Tibial nerve (tissue), 4 donors: ENCODE data around the gene PLCB1.

Experiments
- CTCF ChIP-seq, 5 experiments: fragments of 200-600 bp in 3 of 5; fragments of 450-650 bp in 2 of 5; sonication (generic) in 3 of 5; IDR thresholded peaks; one replicate each; pipeline ENCODE4 v1.5.1; 2016 to 2019; ENCODE audit warnings: antibody characterized with exemption in 5 of 5, mild to moderate bottlenecking in 3 of 5, moderate library complexity in 2 of 5
- EP300 ChIP-seq, 2 donors: sonication (generic); formaldehyde crosslinking; IDR thresholded peaks; one replicate each; pipeline ENCODE4 v1.6.1; 2017; ENCODE audit warnings: antibody characterized with exemption in 2 of 2, mild to moderate bottlenecking in 1 of 2
- POLR2A ChIP-seq, 2 donors: fragments of 450-650 bp; IDR thresholded peaks; one replicate each; pipeline ENCODE4 v1.6.1; 2017; ENCODE audit warnings: antibody characterized with exemption in 2 of 2, mild to moderate bottlenecking in 2 of 2, moderate library complexity in 2 of 2

DNA sequence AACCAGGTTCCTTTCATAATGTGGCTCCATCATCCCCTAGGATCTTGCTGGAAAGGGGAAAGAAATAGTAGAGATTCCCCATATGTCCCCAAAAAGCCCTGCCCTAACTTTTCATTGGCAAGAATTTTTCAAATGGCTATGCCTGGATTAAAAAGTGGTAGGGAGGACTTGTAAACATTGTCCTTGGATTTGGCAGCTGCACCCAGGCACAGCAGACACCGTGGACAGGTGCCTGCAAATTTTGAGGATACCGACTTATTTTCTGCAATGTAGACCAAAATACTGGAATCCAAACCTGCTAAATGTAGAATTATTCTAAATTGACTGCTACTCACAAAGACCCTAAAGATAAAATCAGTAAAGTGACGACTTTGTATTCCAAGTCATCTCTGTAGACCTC is 733.6 kb downstream of the PLCB1 start:
- TF ChIP-seq CTCF (IDR thresholded peaks at IDR 0.05) (no peak), POLR2A (IDR thresholded peaks at IDR 0.05) (no peak), EP300 (IDR thresholded peaks at IDR 0.05) (no peak)
